Keratinocyte (primary cell): Measurements from ENCODE around the gene OR6M1. TPM values are rescaled to one million over a fixed set of nuclear protein-coding genes. Genes with fewer than 3 reads are reported as not detected.

ENCODE experiments used
- DNase-seq: peaks from one replicate; pipeline ENCODE4 v3.0.0-alpha.2; 2011; ENCODE audit warnings: low read depth, missing footprints, low spot score
- FAIRE-seq: peaks from 2 replicates; lab custom pipeline; 2011; peaks lifted over from hg19 to GRCh38; lab: Jason Lieb, UNC
- H2AFZ ChIP-seq: 2 replicates; pipeline ENCODE4 v1.6.0; 2012; ENCODE audit warnings: low read length, control low read depth, inconsistent platforms; ENCODE audit not compliant: control insufficient read depth
- H3K27ac ChIP-seq: 2 replicates; pipeline ENCODE4 v1.5.1; 2011; ENCODE audit warnings: low read length; ENCODE audit not compliant: control insufficient read depth, insufficient read depth
- H3K27me3 ChIP-seq: 3 replicates; pipeline ENCODE4 v1.6.0; 2011; ENCODE audit warnings: low read length; ENCODE audit not compliant: control insufficient read depth, insufficient read depth; ENCODE audit errors: extremely low read depth
- H3K36me3 ChIP-seq, 2 experiments: 2 replicates in 1 of 2; 3 replicates in 1 of 2; pipeline ENCODE4 v1.5.1; 2011; ENCODE audit warnings: low read length in 2 of 2, mild to moderate bottlenecking in 1 of 2; ENCODE audit not compliant: control insufficient read depth in 2 of 2, insufficient read depth in 2 of 2; ENCODE audit errors: extremely low read depth in 1 of 2
- H3K4me1 ChIP-seq: 3 replicates; pipeline ENCODE4 v1.5.1; 2011; ENCODE audit warnings: low read length; ENCODE audit not compliant: control insufficient read depth, insufficient read depth; ENCODE audit errors: extremely low read depth
- H3K4me2 ChIP-seq: 3 replicates; pipeline ENCODE4 v1.6.0; 2011; ENCODE audit warnings: low read depth, low read length; ENCODE audit not compliant: control insufficient read depth, insufficient read depth; ENCODE audit errors: extremely low read depth
- H3K4me3 ChIP-seq, 3 experiments: fragments of 200-600 bp in 1 of 3; sonication (generic) in 1 of 3; 2 replicates in 2 of 3; 3 replicates in 1 of 3; pipeline ENCODE4 v1.5.1; 2011 to 2016; ENCODE audit warnings: low read length in 3 of 3, mild to moderate bottlenecking in 3 of 3, control low read depth in 2 of 3, inconsistent platforms in 1 of 3, low read depth in 1 of 3, mixed read lengths in 1 of 3, mixed run types in 1 of 3, moderate library complexity in 1 of 3; ENCODE audit not compliant: control insufficient read depth in 2 of 3, insufficient read depth in 2 of 3; ENCODE audit errors: extremely low read depth in 1 of 3
- H3K79me2 ChIP-seq: 2 replicates; pipeline ENCODE4 v1.6.0; 2012; ENCODE audit warnings: low read length; ENCODE audit not compliant: control insufficient read depth, insufficient read depth
- H3K9ac ChIP-seq: 3 replicates; pipeline ENCODE4 v1.6.0; 2011; ENCODE audit warnings: low read length; ENCODE audit not compliant: control insufficient read depth, insufficient read depth; ENCODE audit errors: extremely low read depth
- H3K9me1 ChIP-seq: 3 replicates; pipeline ENCODE4 v1.6.0; 2011; ENCODE audit warnings: low read length; ENCODE audit not compliant: control insufficient read depth, insufficient read depth; ENCODE audit errors: extremely low read depth
- H3K9me3 ChIP-seq: 2 replicates; pipeline ENCODE4 v1.5.1; 2012; ENCODE audit warnings: low read depth, low read length; ENCODE audit not compliant: control insufficient read depth
- H4K20me1 ChIP-seq: 3 replicates; pipeline ENCODE4 v1.6.0; 2011; ENCODE audit warnings: low read length; ENCODE audit not compliant: control insufficient read depth, insufficient read depth; ENCODE audit errors: extremely low read depth
- CTCF ChIP-seq, 3 experiments: IDR thresholded peaks in 1 of 3; conservative IDR thresholded peaks in 1 of 3; optimal IDR thresholded peaks in 1 of 3; 2 replicates in 2 of 3; 3 replicates in 1 of 3; pipeline versions ENCODE3 to v1.5.1; 2011; ENCODE audit warnings: low read length in 3 of 3, mild to moderate bottlenecking in 3 of 3, moderate library complexity in 2 of 3, control low read depth in 1 of 3, inconsistent platforms in 1 of 3; ENCODE audit not compliant: insufficient read depth in 2 of 3; ENCODE audit errors: extremely low read depth in 1 of 3
- EZH2 ChIP-seq: IDR thresholded peaks from one replicate; pipeline ENCODE4 v1.6.1; 2012; ENCODE audit warnings: inconsistent platforms, mild to moderate bottlenecking, low read length, moderate library complexity
- dilution Hi-C: fragments of 300-500 bp; cut with MboI; formaldehyde crosslinking; loops from one replicate; pipeline ENCODE4 v1.7.0; 2020; ENCODE audit warnings: low sequenced_read_pairs; ENCODE audit not compliant: extremely low pct_ligation_motif_present
- polyA plus RNA-seq, 5 experiments: library from polyadenylated mRNA; depleted of rRNA in 3 of 5; stranded (reverse) in 3 of 5; stranded (forward) in 1 of 5; unstranded in 1 of 5; fragments of >200 nt; gene quantifications; 1 replicate in 1 of 5; 2 replicates in 3 of 5; 3 replicates in 1 of 5; pipeline versions ENCODE4 v1.2.1 to v1.2.3, GENCODE V29; 2011 to 2012; ENCODE audit warnings: missing spikeins in 2 of 5, low read depth in 1 of 5, low replicate concordance in 1 of 5

OR6M1 gene
- polyA plus RNA-seq, 1 donor (not counting 4 experiments of a cell fraction or from before 2014, with no cell fraction given), result not detected

- Histone ChIP-seq H4K20me1 (no peaks in the 10 kb centered on the region), H3K4me2 (no peak overlapping the region), H3K9me1 (no peaks in the 10 kb centered on the region), H3K4me1 (peaks cover 6% of the 10 kb centered on the region), H3K27ac (no peak overlapping the region), H3K9ac (no peak overlapping the region), H3K79me2 (no peaks in the 10 kb centered on the region), H3K36me3 (no peaks in the 10 kb centered on the region), H3K9me3 (no peaks in the 10 kb centered on the region), H2AFZ (no peak overlapping the region), H3K4me3 (no peak overlapping the region), H3K27me3 (no peaks in the 10 kb centered on the region)
- dilution Hi-C loops, result no loop called here
- TF ChIP-seq EZH2 (no peak), CTCF (optimal IDR thresholded peaks at IDR 0.05 in 1 of 3, IDR thresholded peaks at IDR 0.05 in 1 of 3, conservative IDR thresholded peaks at IDR 0.05 in 1 of 3; ENCODE audit: extremely low read depth in 1 of 3, insufficient read depth in 2 of 3, low read length in 3 of 3) (no peak)
- DNase-seq (no peak), FAIRE-seq (no peak)
Observed at GRCh38 chr11:123762422-123762821, 43.7 kb downstream of the OR6M1 start.

- Histone ChIP-seq H3K4me2 (no peak overlapping the region), H3K9me3 (no peaks in the 10 kb centered on the region), H3K27me3 (no peaks in the 10 kb centered on the region), H3K27ac (no peak overlapping the region), H3K9me1 (no peaks in the 10 kb centered on the region), H3K4me3 (no peak overlapping the region), H3K79me2 (no peaks in the 10 kb centered on the region), H3K4me1 (peaks cover 6% of the 10 kb centered on the region), H2AFZ (no peak overlapping the region), H3K9ac (no peak overlapping the region), H3K36me3 (no peaks in the 10 kb centered on the region), H4K20me1 (no peaks in the 10 kb centered on the region)
- TF ChIP-seq CTCF (optimal IDR thresholded peaks at IDR 0.05 in 1 of 3, IDR thresholded peaks at IDR 0.05 in 1 of 3, conservative IDR thresholded peaks at IDR 0.05 in 1 of 3; ENCODE audit: extremely low read depth in 1 of 3, insufficient read depth in 2 of 3, low read length in 3 of 3), result no peak
- TF ChIP-seq EZH2, result no peak
- FAIRE-seq (no peak), DNase-seq (no peak)
- dilution Hi-C loops, result no loop called here
Observed at GRCh38 chr11:123760894-123761293, 45.3 kb downstream of the OR6M1 start.
